ENCODE measurements around the gene KSR2. TPM values are rescaled to one million over a fixed set of nuclear protein-coding genes. Genes with fewer than 3 reads are reported as not detected.

The KSR2 gene
- polyA plus RNA-seq, 1 experiment, result not detected

- peak overlapping the region; percentile 34 for H3K4me3 ChIP-seq (ENCODE audit: low read depth, low read length)
- ChIA-PET POLR2A (no interaction called here), CTCF (no interaction called here)
- H3K27me3 ChIP-seq (ENCODE audit: control insufficient read depth, insufficient read depth, low read length), result peaks cover 9% of the 10 kb centered on the region
- DNase-seq (ENCODE audit: low read depth), result no peak
- H3K36me3 ChIP-seq (ENCODE audit: control insufficient read depth, insufficient read depth, low read length), result no peaks in the 10 kb centered on the region
- TF ChIP-seq, protein P1, sequence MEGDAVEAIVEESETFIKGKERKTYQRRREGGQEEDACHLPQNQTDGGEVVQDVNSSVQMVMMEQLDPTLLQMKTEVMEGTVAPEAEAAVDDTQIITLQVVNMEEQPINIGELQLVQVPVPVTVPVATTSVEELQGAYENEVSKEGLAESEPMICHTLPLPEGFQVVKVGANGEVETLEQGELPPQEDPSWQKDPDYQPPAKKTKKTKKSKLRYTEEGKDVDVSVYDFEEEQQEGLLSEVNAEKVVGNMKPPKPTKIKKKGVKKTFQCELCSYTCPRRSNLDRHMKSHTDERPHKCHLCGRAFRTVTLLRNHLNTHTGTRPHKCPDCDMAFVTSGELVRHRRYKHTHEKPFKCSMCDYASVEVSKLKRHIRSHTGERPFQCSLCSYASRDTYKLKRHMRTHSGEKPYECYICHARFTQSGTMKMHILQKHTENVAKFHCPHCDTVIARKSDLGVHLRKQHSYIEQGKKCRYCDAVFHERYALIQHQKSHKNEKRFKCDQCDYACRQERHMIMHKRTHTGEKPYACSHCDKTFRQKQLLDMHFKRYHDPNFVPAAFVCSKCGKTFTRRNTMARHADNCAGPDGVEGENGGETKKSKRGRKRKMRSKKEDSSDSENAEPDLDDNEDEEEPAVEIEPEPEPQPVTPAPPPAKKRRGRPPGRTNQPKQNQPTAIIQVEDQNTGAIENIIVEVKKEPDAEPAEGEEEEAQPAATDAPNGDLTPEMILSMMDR (IDR thresholded peaks at IDR 0.05; ENCODE audit: insufficient read depth, low read depth, low read length), result no peak
Measured at GRCh38 chr12:117968151-117968789, 520 bp downstream of the KSR2 start.

- H3K4me3 ChIP-seq (ENCODE audit: low read depth, low read length), result no peak overlapping the region
- POLR2A ChIA-PET, result no interaction called here
- H3K36me3 ChIP-seq (ENCODE audit: control insufficient read depth, insufficient read depth, low read length), result no peaks in the 10 kb centered on the region
- H3K27me3 ChIP-seq (ENCODE audit: control insufficient read depth, insufficient read depth, low read length), result peaks cover 9% of the 10 kb centered on the region
- no peak for DNase-seq (ENCODE audit: low read depth)
- TF ChIP-seq, protein P1 (IDR thresholded peaks at IDR 0.05; ENCODE audit: insufficient read depth, low read depth, low read length), result no peak
- CTCF ChIA-PET, result no interaction called here
Measured at GRCh38 chr12:117967512-117967911, 1.3 kb downstream of the KSR2 start.

- TF ChIP-seq, protein P1 (IDR thresholded peaks at IDR 0.05; ENCODE audit: insufficient read depth, low read depth, low read length), result no peak
- Histone ChIP-seq H3K4me3 (ENCODE audit: low read depth, low read length) (no peak overlapping the region), H3K27me3 (ENCODE audit: control insufficient read depth, insufficient read depth, low read length) (peaks cover 9% of the 10 kb centered on the region), H3K36me3 (ENCODE audit: control insufficient read depth, insufficient read depth, low read length) (no peaks in the 10 kb centered on the region)
- DNase-seq (ENCODE audit: low read depth), result no peak
- ChIA-PET POLR2A (no interaction called here), CTCF (no interaction called here)
Measured at GRCh38 chr12:117967043-117967442, 1.7 kb downstream of the KSR2 start.

DNA sequence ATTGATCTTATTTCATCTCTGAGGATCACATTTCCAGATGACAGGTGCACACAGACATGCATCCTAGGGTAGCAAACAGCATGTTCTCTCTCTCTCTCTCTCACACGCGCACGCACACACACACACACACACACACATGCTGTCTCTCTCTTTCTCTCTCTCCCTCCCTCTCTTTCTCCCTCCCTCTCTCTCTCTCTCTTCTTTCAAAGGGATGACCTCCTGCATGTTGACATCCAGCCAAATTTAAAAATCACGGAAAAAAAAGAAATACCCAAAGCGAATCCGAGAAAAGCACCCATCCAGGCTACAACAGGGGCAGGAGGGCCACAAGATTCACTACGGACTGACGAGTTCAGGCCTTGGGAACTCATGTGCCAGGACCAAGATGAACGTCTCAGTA lies 2.3 kb downstream of the KSR2 start:
- TF ChIP-seq, protein P1 (IDR thresholded peaks at IDR 0.05; ENCODE audit: insufficient read depth, low read depth, low read length), result no peak
- ChIA-PET POLR2A (no interaction called here), CTCF (no interaction called here)
- H3K27me3 ChIP-seq (ENCODE audit: control insufficient read depth, insufficient read depth, low read length), result peaks cover 9% of the 10 kb centered on the region
- no peak for DNase-seq (ENCODE audit: low read depth)
- H3K36me3 ChIP-seq (ENCODE audit: control insufficient read depth, insufficient read depth, low read length), result no peaks in the 10 kb centered on the region
- no peak overlapping the region for H3K4me3 ChIP-seq (ENCODE audit: low read depth, low read length)

DNA sequence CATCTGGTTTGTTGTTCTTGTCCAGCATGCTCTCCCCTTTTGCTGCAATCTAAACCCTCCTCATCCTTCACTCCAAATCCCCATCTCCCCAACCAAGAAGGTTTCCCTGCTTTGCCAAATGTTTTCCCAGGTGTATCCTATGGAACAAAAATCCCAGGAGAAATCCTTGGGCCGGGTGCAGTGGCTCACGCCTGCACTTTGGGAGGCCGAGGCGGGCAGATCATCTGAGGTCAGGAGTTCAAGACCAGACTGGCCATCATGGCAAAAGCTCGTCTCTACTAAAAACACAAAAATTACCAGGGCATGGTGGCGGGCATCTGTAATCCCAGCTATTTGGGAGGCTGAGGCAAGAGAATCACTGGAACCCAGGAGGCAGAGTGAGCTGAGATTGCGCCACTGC lies 5.0 kb downstream of the KSR2 start:
- ChIA-PET CTCF (no interaction called here), POLR2A (no interaction called here)
- H3K4me3 ChIP-seq (ENCODE audit: low read depth, low read length), result no peak overlapping the region
- peaks cover 6% of the 10 kb centered on the region for H3K27me3 ChIP-seq (ENCODE audit: control insufficient read depth, insufficient read depth, low read length)
- TF ChIP-seq, protein P1 (IDR thresholded peaks at IDR 0.05; ENCODE audit: insufficient read depth, low read depth, low read length), result no peak
- DNase-seq (ENCODE audit: low read depth), result no peak
- H3K36me3 ChIP-seq (ENCODE audit: control insufficient read depth, insufficient read depth, low read length), result no peaks in the 10 kb centered on the region

Data from BJ (cell line).